ENCODE measurements around the gene MEF2D.

- TF ChIP-seq EP300 (IDR thresholded peaks at IDR 0.05; ENCODE audit: borderline replicate concordance): no peak
- TF ChIP-seq NFIC (IDR thresholded peaks at IDR 0.05): no peak
- no peak for TF ChIP-seq REST (IDR thresholded peaks at IDR 0.05; ENCODE audit: low read depth)
- no peak for TF ChIP-seq CREB1 (IDR thresholded peaks at IDR 0.05; ENCODE audit: low read depth)
- TF ChIP-seq USF1 (IDR thresholded peaks at IDR 0.05): no peak
Observed at GRCh38 chr1:156487862-156488261, 12.7 kb downstream of the MEF2D start.
